GM19397 (cell line): ENCODE measurements around the gene DUS1L.

Experiments
- ATAC-seq: cut with Tn5 transposase; IDR thresholded peaks from one replicate; pipeline ENCODE4 v1.9.1; 2021; ENCODE audit warnings: mild to moderate bottlenecking, moderate library complexity; ENCODE audit not compliant: unreplicated experiment

The DUS1L gene

GRCh38 chr17:82077617-82078358, 12.2 kb upstream of the DUS1L start:
- ATAC-seq, result no peak

DNA sequence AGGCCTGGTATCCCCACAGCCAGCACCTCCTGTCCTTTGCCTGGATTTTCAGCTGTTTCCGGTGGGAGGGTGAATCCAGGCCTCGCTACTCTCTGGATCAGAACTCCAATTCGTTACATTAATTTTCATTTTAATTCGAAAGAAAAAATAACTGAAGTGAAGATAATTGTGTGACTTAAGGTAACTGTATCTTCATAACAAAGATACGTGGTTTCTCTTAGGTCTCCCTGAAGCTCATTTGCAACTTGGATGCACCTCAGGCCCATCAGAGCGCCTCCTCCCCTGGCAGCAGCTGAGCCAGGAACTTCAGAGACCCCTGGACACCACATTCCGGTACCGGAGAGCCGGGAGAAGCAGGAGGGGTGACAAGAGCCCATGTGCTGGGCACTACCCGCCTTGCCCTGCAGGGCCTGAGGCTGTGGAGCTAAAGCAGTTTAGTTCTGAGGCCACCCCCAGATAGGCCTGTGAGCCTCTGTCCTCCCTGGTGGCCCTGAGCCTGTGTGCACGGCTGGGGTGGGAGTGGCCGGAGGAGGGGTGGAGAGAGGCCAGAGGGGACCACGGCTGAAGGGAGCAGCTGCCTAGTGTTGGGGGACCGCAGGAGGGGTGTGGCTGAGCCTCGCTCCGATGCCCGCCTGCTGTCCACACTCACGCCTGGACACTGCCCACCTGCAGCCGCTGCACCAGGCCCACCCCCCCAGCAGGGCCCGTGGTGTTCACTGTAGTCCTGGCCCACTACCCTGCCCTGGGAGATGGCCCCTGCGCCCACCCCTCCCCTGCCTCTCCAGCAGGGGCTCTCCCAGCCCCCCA, 11.4 kb upstream of the DUS1L start:
- ATAC-seq, result no peak

DNA sequence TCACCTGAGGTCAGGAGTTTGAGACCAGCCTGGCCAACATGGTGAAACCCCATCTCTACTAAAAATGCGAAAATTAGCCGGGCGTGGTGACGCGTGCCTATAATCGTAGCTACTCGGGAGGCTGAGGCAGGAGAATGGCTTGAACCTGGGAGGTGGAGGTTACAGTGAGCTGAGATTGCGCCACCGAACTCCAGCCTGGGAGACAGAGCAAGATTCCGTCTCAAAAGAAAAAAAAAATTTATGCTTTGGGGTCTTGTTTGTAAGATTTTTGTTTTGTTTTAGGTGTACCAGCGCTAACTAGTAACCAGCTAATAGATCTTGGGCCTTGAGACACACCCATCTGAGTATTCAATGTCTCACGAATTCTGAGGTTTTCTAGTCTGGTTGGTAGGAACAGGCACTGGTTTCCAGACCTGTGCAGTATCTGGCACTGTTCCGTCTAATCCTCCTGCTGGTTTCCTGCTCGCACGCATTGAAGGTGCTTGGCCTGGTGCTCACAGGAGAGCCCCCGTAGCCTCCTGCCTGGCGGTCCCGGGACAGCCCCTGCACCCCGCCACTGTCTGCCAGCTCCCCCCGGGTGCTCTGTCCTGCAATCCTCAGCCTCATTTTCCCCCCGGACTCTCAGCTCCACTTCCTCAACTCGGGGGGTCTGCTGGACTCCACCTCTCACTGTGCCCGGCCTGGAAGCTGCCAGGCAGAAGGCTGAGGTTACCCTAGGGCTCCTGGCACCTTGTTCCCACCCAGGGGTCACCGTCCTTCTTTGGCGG, 10.6 kb upstream of the DUS1L start:
- no peak for ATAC-seq

DNA sequence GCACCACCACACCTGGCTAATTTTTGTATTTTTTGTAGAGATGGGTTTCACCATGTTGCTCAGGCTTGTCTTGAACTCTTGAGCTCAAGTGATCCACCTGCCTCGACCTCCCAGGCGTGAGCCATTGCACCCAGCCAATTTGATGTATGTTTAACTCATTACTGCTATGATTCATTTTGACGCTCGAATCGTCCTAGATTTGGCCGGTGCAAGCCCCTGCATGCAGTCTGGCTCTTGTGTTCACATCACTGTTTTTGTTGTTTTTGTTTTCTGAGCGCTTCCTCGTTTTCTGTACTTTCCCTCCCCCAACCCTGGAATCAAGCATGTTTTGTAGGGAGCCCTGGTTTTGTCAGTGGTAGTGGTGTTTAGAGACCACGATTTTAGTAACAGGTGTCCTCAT, 7.8 kb upstream of the DUS1L start:
- ATAC-seq, result no peak

DNA sequence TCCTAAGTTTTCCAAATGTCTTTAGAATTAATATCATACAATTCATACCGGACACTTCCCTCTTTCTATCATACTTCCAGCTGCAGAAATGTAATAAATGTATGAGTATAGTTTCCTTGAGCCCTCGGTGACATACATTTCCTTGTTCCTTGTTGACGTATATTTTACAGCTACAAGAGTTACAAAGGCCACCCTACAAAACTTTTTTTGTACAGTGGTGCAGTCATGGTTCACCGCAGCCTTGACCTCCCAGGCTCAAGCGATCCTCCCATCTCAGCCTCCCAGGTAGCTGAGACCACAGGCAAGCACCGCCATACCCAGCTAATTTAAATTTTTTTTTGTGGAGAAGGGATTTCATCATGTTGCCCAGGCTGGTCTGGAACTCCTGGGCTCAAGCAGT, 7.2 kb upstream of the DUS1L start:
- ATAC-seq, result no peak

DNA sequence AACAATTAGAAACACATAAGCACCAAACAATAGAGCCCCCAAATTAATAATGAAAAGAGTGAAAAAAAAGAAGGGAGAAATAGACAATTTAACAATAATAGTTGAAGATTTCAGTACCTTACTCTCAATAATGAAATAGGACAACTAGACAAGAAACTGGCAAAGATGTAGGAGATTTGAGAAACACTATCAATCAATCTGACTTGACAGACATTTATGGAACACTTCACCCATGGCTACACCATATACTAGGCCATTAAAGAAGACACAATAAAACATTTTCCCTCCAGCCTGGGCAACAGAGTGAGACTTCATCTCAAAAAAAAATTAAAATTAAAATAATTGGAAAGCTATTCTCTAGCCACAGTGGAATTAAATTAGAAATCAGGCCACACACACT, 5.0 kb upstream of the DUS1L start:
- ATAC-seq, result no peak

DNA sequence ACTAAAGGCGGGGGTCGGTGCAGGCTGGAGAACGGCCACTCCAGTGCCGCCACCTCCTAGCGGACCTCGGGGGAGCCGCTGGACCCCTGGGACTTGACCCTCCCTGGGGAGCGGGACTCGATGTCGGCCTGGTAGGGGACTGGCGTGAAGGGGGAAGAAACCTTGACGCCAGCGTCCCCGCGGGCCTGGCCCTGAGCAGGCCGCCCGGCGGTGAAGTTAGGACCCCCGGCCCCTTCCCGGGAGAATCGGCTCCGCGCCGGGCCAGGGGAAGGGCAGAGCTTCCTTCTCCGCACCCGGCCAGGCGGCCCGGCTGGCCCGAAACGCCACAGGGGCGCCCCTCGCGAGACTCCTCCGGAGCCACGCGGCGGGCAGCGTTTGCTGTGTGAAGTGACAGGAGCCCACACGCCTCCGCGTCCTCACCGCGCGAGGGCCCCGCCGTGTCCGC, 389 bp downstream of the DUS1L start:
- ATAC-seq, result peak; percentile 35

- no peak for ATAC-seq
Measured at GRCh38 chr17:82064433-82065192, 991 bp downstream of the DUS1L start.

- no peak for ATAC-seq
Measured at GRCh38 chr17:82063424-82064415, 1.9 kb downstream of the DUS1L start.

- no peak for ATAC-seq
Measured at GRCh38 chr17:82062984-82063368, 2.6 kb downstream of the DUS1L start.

DNA sequence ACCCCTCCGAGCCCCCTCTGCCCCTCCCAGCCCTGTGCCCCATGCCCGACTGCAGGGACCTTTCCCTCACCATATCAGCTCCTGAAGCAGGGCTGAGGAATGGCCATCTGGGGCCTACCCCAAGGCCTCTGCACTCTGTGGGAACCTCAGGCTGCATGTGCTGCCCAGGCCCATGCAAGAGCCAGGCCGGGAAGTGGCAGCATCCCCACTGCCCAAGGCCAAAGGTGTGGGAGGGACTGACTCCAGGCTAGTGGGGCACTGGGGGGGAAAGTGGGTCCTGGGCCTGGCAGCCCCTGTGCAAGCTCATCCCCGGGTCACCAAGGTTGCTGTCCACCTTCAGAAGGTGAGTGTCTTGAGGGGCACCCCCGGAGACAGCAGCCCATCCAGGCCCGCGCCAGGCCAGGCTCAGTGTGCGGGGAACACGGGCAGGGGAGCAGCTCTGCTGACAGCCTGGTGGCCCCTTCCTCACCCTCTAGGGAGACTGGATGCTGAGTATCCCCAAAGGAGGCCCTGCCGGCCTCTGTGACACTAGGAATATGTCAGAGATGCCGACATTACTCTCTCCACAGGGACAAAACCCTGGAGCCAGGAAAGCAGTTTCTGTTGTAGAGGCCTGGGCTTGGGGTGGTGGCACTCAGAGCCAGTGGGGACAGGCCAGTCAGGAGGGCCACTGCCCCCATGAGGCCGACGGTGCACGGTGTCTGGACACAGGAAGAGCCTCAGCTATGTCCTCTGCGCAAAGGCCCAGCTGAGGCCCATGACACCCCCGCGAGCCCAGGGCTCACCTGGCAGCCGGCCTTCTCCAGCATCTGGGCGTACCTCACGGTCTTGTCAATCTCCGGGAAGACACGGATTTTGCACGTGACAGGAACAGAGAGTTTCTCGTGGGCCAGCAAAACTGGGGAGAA, 3.3 kb downstream of the DUS1L start:
- no peak for ATAC-seq

DNA sequence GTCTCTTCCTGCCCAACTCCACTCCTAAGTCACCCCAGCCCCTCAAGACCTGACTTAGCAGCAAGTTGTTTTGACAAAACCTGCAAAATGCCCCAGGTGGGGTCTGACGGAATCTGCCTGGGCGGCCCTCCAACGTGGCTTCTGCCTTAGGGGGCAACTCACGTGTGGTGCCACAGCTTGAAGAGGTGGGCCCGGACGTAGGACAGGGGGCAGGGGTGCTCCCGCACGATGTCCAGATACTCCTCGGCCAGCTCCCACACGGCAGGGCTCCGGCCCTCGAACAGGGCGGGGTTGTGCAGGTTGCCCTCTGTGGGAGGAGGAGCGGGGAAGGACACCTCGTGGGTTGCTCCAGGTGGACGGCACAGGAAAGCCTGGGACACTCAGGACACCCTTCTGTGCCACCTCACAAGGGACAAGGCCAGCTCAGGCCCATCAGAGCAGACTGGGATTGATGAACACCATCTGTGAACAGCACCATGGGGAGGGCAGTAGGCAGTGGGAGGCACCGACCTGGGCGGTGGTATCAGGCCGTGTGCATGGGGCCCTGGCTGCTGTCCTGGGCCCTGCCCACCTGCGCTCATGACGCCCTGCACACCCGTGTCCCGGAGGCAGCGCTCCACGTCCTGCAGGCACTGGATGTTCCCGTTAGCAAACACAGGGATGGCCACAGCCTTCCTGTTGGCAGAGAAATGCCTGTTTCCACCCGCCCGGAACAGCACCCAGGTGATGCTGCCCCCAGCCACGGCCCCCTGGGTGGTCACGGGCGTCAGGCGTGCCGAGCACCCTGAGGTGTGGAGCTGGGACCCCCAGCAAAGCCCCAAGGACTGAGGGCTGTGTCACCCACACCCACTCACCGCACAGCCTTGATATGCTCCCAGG, 4.3 kb downstream of the DUS1L start:
- no peak for ATAC-seq

GRCh38 chr17:82060614-82061013, 5.0 kb downstream of the DUS1L start:
- no peak for ATAC-seq

DNA sequence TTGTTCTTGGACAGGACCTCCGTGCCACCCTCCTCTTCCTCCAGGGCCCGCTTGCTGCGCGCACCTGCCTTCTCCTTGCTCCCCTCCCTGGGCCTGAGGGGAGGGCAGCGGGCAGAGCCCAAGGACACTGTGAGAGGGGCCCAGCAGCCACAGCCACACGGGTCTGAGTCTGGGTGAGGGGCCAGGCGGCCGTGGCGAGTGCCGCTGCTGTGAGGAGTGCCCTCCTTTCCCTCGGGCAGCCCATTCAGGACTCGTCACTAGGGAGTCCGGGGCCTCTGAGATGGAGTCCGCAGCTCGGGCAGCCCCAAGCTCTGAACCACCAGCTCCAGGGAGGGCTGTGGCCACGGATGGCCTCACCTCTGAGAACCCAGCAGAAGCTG, 5.6 kb downstream of the DUS1L start:
- ATAC-seq, result no peak

DNA sequence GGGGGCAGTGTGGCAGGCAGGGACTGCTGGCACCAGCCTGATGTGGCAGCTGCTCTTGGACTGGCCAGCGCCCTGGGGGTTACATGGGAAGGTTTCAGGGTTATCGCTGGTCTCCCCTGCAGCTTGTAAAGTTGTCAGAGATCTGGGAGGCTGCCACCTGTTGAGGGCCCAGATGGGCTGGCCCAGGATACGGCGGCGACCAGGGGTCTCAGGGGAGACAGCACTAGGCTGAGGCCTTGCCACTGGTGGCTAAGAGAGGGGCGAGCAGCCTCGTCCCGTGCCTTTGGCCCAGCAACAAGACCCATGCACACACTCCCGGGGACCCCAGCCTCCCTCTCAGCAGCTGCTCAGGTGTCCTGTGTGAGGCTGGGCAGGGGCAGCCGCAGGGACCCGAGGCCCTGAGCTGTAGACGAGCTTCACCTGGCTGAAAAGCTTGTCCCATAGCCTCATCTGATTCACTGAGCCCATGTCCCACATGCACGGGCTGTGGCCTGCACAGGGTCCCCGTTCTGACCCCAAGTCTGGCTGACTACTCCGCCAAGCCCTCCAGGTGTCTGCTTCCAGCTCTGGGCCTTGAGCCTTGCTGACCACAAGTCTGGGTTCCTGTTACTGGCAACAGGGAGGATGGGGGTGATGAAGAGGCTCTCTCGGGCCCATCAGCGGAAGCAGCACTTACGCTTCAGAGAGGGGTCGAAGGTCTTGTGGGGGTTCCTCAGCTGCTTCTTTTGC, 6.2 kb downstream of the DUS1L start:
- ATAC-seq, result no peak

GRCh38 chr17:82058855-82059249, 6.8 kb downstream of the DUS1L start:
- ATAC-seq, result no peak

DNA sequence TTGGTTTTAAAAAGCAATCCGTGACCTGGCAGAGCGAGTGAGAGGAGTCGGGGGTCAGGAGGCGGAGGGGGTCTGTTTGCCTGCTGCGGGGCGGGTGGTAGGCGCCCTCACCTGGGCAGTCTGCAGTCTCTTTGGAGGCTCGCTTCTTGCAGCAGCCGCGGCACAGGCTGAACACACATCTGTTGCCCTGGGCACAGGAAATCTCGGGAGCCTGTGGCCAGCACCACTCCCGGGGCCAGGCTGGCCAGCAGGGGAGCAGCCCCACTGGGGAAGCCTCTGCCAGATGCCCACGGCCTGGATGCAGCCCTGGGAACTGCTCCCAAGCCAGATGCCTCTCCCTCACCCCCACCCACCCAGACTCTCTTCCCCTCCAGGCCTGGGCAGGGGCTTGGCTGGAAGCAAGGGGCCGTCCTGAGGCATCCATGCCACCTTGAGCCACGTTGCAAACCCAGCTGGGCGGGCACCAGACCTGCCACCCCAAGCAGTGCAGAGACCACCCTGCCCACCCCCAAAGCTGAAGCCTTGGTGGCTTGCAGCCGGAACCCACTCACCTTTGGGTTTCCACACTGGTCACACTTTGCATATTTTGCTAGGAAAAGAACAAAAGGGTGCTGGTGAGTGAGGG, 7.3 kb downstream of the DUS1L start:
- no peak for ATAC-seq
